ENCODE results near the gene BICD2.

DNA sequence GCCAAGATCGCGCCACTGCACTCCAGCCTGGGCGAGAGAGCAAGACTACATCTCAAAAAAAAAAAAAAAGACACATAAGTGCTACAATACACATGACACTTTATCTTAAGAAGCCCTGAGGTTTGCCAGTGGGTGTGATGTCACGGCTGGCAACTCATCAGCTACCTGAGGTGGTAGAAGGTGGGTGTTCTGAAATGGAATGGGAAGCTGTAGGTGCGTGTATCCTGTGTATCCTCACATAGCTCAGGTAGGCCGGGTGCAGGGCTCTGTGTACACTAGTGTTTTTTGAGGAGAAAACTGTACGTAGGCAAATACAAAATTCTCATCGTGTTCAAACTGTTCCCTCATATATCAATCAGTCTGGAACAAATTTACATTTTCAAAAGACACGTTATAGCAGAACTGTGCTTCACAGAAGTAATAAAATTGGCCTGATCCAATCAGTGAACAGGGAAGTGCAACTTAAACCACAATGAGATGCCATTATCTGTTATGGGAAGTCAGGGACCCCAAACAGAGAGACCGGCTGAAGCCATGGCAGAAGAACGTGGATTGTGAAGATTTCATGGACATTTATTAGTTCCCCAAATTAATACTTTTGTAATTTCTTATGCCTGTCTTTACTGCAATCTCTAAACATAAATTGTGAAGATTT, 10.4 kb downstream of the BICD2 start:
- TF ChIP-seq ZNF8 (CRISPR knock-in tag; IDR thresholded peaks at IDR 0.05) (no peak), ARNTL (CRISPR knock-in tag; IDR thresholded peaks at IDR 0.05; ENCODE audit: borderline replicate concordance, low read depth) (no peak)
- TF ChIP-seq, protein P1, sequence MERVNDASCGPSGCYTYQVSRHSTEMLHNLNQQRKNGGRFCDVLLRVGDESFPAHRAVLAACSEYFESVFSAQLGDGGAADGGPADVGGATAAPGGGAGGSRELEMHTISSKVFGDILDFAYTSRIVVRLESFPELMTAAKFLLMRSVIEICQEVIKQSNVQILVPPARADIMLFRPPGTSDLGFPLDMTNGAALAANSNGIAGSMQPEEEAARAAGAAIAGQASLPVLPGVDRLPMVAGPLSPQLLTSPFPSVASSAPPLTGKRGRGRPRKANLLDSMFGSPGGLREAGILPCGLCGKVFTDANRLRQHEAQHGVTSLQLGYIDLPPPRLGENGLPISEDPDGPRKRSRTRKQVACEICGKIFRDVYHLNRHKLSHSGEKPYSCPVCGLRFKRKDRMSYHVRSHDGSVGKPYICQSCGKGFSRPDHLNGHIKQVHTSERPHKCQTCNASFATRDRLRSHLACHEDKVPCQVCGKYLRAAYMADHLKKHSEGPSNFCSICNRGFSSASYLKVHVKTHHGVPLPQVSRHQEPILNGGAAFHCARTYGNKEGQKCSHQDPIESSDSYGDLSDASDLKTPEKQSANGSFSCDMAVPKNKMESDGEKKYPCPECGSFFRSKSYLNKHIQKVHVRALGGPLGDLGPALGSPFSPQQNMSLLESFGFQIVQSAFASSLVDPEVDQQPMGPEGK (CRISPR knock-in tag; IDR thresholded peaks at IDR 0.05; ENCODE audit: borderline replicate concordance): no peak

Data from SK-N-SH treated with all-trans-retinoic acid at 6 μM for 48 hours (cell line).